GM23338 (cell line): ENCODE results near the gene CCNG2. TPM values are rescaled to one million over a fixed set of nuclear protein-coding genes. Genes with fewer than 3 reads are reported as not detected.

Experiments used
- ATAC-seq: fragments of 200-7000 bp; cut with Tn5 transposase; 3 replicates; pipeline ENCODE4 v1.9.1; 2020
- DNase-seq: peaks from one replicate; pipeline ENCODE4 v3.0.0-alpha.2; 2015; ENCODE audit warnings: low spot score
- H2AFZ ChIP-seq: fragments of 200-600 bp; sonication (generic); 2 replicates; pipeline ENCODE4 v1.8.0; 2016; ENCODE audit warnings: antibody characterized with exemption, mild to moderate bottlenecking, moderate library complexity
- H3F3A ChIP-seq: fragments of 200-600 bp; sonication (generic); replicated peaks from 2 replicates; pipeline ENCODE4 v1.8.0; 2017; ENCODE audit warnings: antibody characterized with exemption, mixed run types, low read depth
- H3K27ac ChIP-seq: fragments of 200-600 bp; sonication (generic); 2 replicates; pipeline ENCODE4 v1.6.1; 2016; ENCODE audit warnings: low read depth
- H3K27me3 ChIP-seq: fragments of 200-600 bp; sonication (generic); 2 replicates; pipeline ENCODE4 v1.8.0; 2016; ENCODE audit warnings: mild to moderate bottlenecking, mixed run types, moderate library complexity; ENCODE audit not compliant: insufficient read depth
- H3K36me3 ChIP-seq: fragments of 200-600 bp; sonication (generic); 2 replicates; pipeline ENCODE4 v1.8.0; 2016; ENCODE audit warnings: mild to moderate bottlenecking; ENCODE audit not compliant: insufficient read depth
- H3K4me1 ChIP-seq: fragments of 200-600 bp; sonication (generic); 2 replicates; pipeline ENCODE4 v1.8.0; 2016; ENCODE audit warnings: mild to moderate bottlenecking, moderate library complexity; ENCODE audit not compliant: insufficient read depth
- H3K4me2 ChIP-seq: fragments of 200-600 bp; sonication (generic); 2 replicates; pipeline ENCODE4 v1.7.1; 2017; ENCODE audit warnings: mixed run types
- H3K4me3 ChIP-seq: fragments of 200-600 bp; sonication (generic); 2 replicates; pipeline ENCODE4 v1.6.1; 2016; ENCODE audit warnings: mixed run types
- H3K79me2 ChIP-seq: fragments of 200-600 bp; sonication (generic); replicated peaks from 2 replicates; pipeline ENCODE4 v1.8.0; 2017; ENCODE audit warnings: mild to moderate bottlenecking; ENCODE audit not compliant: insufficient read depth
- H3K9me2 ChIP-seq: fragments of 200-600 bp; sonication (generic); 2 replicates; pipeline ENCODE4 v1.8.0; 2017; ENCODE audit not compliant: insufficient read depth
- H4K20me1 ChIP-seq: fragments of 200-600 bp; sonication (generic); replicated peaks from 2 replicates; pipeline ENCODE4 v1.8.0; 2017; ENCODE audit warnings: mild to moderate bottlenecking; ENCODE audit not compliant: insufficient read depth
- H3K27ac Mint-ChIP-seq: 2 replicates; pipeline ENCODE4 v1.8.0; 2020; ENCODE audit warnings: inconsistent platforms, mild to moderate bottlenecking, moderate library complexity, mixed read lengths
- H3K27me3 Mint-ChIP-seq: 3 replicates; pipeline ENCODE4 v1.8.0; 2022; ENCODE audit warnings: low read depth, mild to moderate bottlenecking, moderate library complexity, mixed read lengths, inconsistent platforms; ENCODE audit not compliant: insufficient read depth, poor library complexity
- H3K36me3 Mint-ChIP-seq: 3 replicates; pipeline ENCODE4 v1.8.0; 2021; ENCODE audit warnings: low read depth, mild to moderate bottlenecking, inconsistent platforms, moderate library complexity, mixed read lengths
- H3K4me1 Mint-ChIP-seq: 3 replicates; pipeline ENCODE4 v1.8.0; 2020; ENCODE audit warnings: mild to moderate bottlenecking, inconsistent platforms, mixed read lengths
- H3K4me3 Mint-ChIP-seq: 3 replicates; pipeline ENCODE4 v1.8.0; 2021; ENCODE audit warnings: moderate library complexity, mild to moderate bottlenecking, inconsistent platforms, mixed read lengths
- H3K9me3 Mint-ChIP-seq: 3 replicates; pipeline ENCODE4 v1.8.0; 2020; ENCODE audit warnings: moderate library complexity, mild to moderate bottlenecking, inconsistent platforms, mixed read lengths
- JUNB ChIP-seq: IDR thresholded peaks from one replicate; pipeline ENCODE4 v1.6.1; 2016; ENCODE audit warnings: antibody characterized with exemption; ENCODE audit not compliant: unreplicated experiment
- POLR2AphosphoS5 ChIP-seq: IDR thresholded peaks from 2 replicates; pipeline ENCODE4 v1.6.1; 2016; ENCODE audit warnings: antibody characterized with exemption, low read depth
- STAT1 ChIP-seq: IDR thresholded peaks from one replicate; pipeline ENCODE4 v1.6.1; 2016; ENCODE audit warnings: antibody characterized with exemption; ENCODE audit not compliant: unreplicated experiment
- ZNF331 ChIP-seq: fragments of 250-450 bp; sonication (Bioruptor Pico); IDR thresholded peaks from 2 replicates; pipeline ENCODE4 v1.5.0; 2020; ENCODE audit warnings: low read depth, mild to moderate bottlenecking, moderate library complexity
- polyA plus RNA-seq: library from polyadenylated mRNA; unstranded; fragments of >200 nt; fragmentation: Nextera tagmentation; extraction: Ambion mirVana; gene quantifications from 2 replicates; pipeline ENCODE4 v1.2.1, GENCODE V29; 2016
- total RNA-seq: library from RNA; depleted of rRNA; stranded (reverse); fragments of >200 nt; shearing (Covaris generic); gene quantifications from 2 replicates; pipeline ENCODE4 v1.2.3, GENCODE V29; 2014
- TF ChIP-seq, protein P1 (sequence below): IDR thresholded peaks from one replicate; pipeline ENCODE4 v1.6.1; 2018; ENCODE audit warnings: antibody characterized with exemption; ENCODE audit not compliant: unreplicated experiment

CCNG2 gene
- total and polyA plus RNA-seq, 2 experiments from 2014 or later: 7.1 to 16.5 TPM

DNA sequence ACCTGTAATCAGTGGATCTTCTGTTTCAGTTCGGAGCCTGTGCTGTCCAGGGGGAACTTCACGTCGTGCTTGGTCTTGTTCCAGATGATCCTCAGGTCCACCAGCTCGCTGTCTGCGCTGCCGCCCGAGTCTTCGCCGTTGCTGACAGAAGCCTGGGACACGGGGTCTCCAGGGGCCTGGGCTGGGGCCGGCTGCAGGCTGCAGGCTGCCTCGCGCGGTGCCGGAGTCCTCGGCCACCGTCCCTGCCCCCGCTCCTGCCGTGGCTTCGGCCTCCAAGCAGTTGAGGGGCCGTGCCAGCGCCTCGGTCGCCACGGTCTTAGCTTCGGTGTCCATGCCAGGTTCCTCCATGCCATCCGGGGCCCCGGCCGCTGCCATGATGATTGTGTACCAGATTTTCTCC is 43.9 kb upstream of the CCNG2 start:
- Mint-ChIP-seq H3K9me3 (no peaks in the 10 kb centered on the region), H3K4me3 (no peak overlapping the region), H3K27me3 (peaks cover 3% of the 10 kb centered on the region), H3K36me3 (no peaks in the 10 kb centered on the region; the same call in 2 of the 3 replicates), H3K27ac (no peak overlapping the region), H3K4me1 (no peaks in the 10 kb centered on the region; the same call in 2 of the 3 replicates)
- H2AFZ ChIP-seq: peak overlapping the region; percentile 66
- no peak for DNase-seq
- no peak overlapping the region for H3K4me3 ChIP-seq
- no peak overlapping the region for H3K27ac ChIP-seq
- H3F3A ChIP-seq: no peaks in the 10 kb centered on the region
- H4K20me1 ChIP-seq: no peaks in the 10 kb centered on the region
- H3K27me3 ChIP-seq: no peaks in the 10 kb centered on the region
- no peaks in the 10 kb centered on the region for H3K36me3 ChIP-seq
- 0 out of 2 replicates have a peak, but pooled peaks cover 5% of the 10 kb centered on the region for H3K9me2 ChIP-seq
- H3K4me1 ChIP-seq: no peaks in the 10 kb centered on the region
- H3K4me2 ChIP-seq: no peak overlapping the region
- TF ChIP-seq ZNF331 (CRISPR knock-in tag) (no peak), JUNB (no peak)
- TF ChIP-seq, protein P1, sequence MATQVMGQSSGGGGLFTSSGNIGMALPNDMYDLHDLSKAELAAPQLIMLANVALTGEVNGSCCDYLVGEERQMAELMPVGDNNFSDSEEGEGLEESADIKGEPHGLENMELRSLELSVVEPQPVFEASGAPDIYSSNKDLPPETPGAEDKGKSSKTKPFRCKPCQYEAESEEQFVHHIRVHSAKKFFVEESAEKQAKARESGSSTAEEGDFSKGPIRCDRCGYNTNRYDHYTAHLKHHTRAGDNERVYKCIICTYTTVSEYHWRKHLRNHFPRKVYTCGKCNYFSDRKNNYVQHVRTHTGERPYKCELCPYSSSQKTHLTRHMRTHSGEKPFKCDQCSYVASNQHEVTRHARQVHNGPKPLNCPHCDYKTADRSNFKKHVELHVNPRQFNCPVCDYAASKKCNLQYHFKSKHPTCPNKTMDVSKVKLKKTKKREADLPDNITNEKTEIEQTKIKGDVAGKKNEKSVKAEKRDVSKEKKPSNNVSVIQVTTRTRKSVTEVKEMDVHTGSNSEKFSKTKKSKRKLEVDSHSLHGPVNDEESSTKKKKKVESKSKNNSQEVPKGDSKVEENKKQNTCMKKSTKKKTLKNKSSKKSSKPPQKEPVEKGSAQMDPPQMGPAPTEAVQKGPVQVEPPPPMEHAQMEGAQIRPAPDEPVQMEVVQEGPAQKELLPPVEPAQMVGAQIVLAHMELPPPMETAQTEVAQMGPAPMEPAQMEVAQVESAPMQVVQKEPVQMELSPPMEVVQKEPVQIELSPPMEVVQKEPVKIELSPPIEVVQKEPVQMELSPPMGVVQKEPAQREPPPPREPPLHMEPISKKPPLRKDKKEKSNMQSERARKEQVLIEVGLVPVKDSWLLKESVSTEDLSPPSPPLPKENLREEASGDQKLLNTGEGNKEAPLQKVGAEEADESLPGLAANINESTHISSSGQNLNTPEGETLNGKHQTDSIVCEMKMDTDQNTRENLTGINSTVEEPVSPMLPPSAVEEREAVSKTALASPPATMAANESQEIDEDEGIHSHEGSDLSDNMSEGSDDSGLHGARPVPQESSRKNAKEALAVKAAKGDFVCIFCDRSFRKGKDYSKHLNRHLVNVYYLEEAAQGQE: no peak
- ATAC-seq: peak; percentile 69
- H3K79me2 ChIP-seq: no peaks in the 10 kb centered on the region

DNA sequence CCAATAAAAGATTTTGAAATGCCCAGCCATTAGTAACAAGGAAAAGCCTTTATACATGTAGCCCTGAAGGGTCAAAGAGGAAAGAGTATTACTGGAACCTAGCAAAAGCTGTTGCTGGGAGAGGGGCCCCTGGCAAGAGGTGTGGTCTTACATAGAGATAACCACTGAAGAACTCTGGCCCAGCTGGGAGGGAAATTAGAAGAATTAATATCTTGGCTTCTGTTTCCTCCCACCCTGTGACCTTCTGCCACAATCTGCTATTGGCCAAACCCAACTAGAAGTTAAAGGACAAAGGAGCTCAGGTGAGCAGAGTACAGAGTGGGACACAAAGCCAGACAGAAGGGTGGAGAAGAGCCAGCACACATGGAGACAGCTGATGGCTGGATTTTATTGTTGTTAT is 39.3 kb upstream of the CCNG2 start:
- Mint-ChIP-seq H3K4me1 (peaks cover 4% of the 10 kb centered on the region; the same call in 2 of the 3 replicates), H3K27ac (no peak overlapping the region), H3K9me3 (no peaks in the 10 kb centered on the region), H3K27me3 (peaks cover 6% of the 10 kb centered on the region), H3K36me3 (no peaks in the 10 kb centered on the region), H3K4me3 (no peak overlapping the region)
- no peaks in the 10 kb centered on the region for H4K20me1 ChIP-seq
- no peak overlapping the region for H3K27ac ChIP-seq
- H2AFZ ChIP-seq: no peak overlapping the region
- no peak for DNase-seq
- no peaks in the 10 kb centered on the region for H3F3A ChIP-seq
- no peaks in the 10 kb centered on the region for H3K79me2 ChIP-seq
- TF ChIP-seq, protein P1: no peak
- TF ChIP-seq POLR2AphosphoS5 (no peak), STAT1 (no peak)
- H3K9me2 ChIP-seq: 0 out of 2 replicates have a peak, but pooled peaks cover 3% of the 10 kb centered on the region
- H3K27me3 ChIP-seq: no peaks in the 10 kb centered on the region
- no peak overlapping the region for H3K4me2 ChIP-seq
- no peak overlapping the region for H3K4me3 ChIP-seq
- no peaks in the 10 kb centered on the region for H3K36me3 ChIP-seq
- no peak for ATAC-seq
- peaks cover 5% of the 10 kb centered on the region; the same call in 1 of the 2 replicates for H3K4me1 ChIP-seq
